T-helper 17 cell (primary cell): Measurements from ENCODE around the gene JAZF1. TPM values are rescaled to one million over a fixed set of nuclear protein-coding genes. Genes with fewer than 3 reads are reported as not detected.
A peak's percentile ranks its signal among the peaks of the same experiment; 100 is the strongest.

Experiments used
- ATAC-seq: fragments of 150-1000 bp; cut with Tn5 transposase; 2 replicates; pipeline ENCODE4 v1.10.0; 2021; ENCODE audit warnings: mild to moderate bottlenecking, moderate library complexity
- DNase-seq, 3 donors: peaks; one replicate each; pipeline versions ENCODE4 v3.0.0 to v3.0.0-alpha.2; 2020 to 2021
- H3K9me3 ChIP-seq: one replicate; pipeline ENCODE4 v1.7.0; 2013; ENCODE audit warnings: low read length, mild to moderate bottlenecking; ENCODE audit not compliant: control insufficient read depth, poor library complexity, severe bottlenecking
- H3K27ac Mint-ChIP-seq: one replicate; pipeline ENCODE4 v1.8.0; 2022; ENCODE audit warnings: mild to moderate bottlenecking, moderate library complexity, mixed read lengths
- H3K27me3 Mint-ChIP-seq: one replicate; pipeline ENCODE4 v1.8.0; 2022; ENCODE audit warnings: mixed read lengths
- H3K36me3 Mint-ChIP-seq: one replicate; pipeline ENCODE4 v1.8.0; 2022; ENCODE audit warnings: low read depth, mixed read lengths
- H3K4me1 Mint-ChIP-seq: one replicate; pipeline ENCODE4 v1.8.0; 2022; ENCODE audit warnings: mild to moderate bottlenecking, mixed read lengths
- H3K4me3 Mint-ChIP-seq: one replicate; pipeline ENCODE4 v1.8.0; 2022; ENCODE audit warnings: mild to moderate bottlenecking, moderate library complexity, mixed read lengths
- total RNA-seq, 4 donors: library from RNA in 2 of 4; stranded (reverse) in 2 of 4; gene quantifications; one replicate each; pipeline ENCODE4 v1.2.3 and lab custom pipeline; 2022 to 2026

Gene JAZF1
- total RNA-seq, 2 donors from 2014 or later = 12.4 to 13.4 TPM

DNA sequence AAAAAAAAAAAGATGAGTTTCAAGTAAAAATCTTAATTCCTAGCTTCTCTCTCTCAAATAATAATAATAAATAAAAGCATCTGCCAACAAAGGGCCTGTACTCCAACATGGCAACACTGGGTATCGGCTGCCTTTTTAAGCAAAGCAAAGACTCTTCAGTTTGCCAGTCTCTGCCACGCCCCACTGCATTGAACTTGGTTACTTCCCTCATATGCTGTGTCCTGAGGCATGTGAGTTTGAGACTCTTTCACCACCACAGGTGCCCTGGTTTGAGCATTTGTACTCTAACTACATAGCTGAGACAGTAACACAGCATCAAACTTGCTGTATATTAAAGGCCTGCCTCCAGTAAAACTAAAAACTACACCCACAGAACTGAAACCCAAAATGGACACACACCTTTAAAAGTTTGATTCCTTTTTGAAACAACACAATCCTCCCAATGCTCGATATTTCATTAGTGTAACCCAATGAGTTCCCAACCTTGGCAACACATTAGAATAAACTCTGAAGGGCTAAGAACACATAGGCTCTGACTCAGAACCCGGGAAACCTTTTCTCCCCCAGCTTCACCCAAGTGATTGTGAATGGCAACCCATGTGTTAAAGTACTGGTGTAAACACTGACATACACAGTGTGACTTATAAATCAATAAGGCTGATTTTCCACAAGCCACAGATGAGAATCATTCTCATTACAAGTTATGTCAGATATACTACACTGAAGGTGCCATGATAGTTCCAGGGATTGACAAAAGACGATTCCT, 12.0 kb downstream of the JAZF1 start:
- Mint-ChIP-seq H3K36me3 (peaks cover 2% of the 10 kb centered on the region), H3K27me3 (no peaks in the 10 kb centered on the region), H3K4me1 (peaks cover 17% of the 10 kb centered on the region), H3K27ac (no peak overlapping the region), H3K4me3 (no peak overlapping the region)
- no peaks in the 10 kb centered on the region for H3K9me3 ChIP-seq
- no peak for DNase-seq
- peak; percentile 60 for ATAC-seq

DNA sequence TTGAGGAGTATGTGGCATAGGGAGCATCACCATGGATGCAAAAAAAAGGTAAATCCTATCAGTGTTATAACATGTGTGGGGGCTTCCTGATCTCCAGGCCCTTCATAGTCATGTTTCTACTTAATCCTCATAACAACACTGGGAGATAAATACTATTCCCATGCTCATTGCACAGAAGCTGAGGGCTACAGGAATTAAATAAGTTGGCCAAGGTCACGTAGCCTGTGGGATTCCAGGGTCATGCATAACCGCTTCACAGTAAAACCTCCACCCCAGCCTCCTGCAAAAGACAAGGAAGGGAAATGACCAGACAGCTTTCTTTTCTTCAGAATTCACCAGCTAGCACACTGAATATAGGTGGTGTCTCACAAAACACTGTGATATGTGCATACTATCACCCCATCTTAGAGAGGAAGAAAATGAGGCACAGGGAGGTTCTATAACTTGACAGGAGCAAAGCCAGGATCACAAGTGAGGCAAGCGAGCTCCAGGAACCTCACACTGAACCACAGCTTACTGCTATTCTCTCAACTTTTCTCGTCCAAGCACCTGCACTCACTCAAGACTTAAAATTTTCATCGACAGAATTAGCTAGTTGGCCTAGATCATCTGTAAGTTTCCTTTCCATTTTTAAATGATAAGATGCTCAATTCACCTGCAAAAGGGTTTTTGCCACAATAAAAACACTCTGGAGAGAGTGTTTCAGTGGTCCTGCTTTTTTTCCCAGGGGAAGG, 13.4 kb downstream of the JAZF1 start:
- Mint-ChIP-seq H3K4me3 (no peak overlapping the region), H3K27ac (no peak overlapping the region), H3K4me1 (peaks cover 13% of the 10 kb centered on the region), H3K36me3 (peaks cover 2% of the 10 kb centered on the region), H3K27me3 (no peaks in the 10 kb centered on the region)
- no peak for DNase-seq
- no peak for ATAC-seq
- H3K9me3 ChIP-seq = no peaks in the 10 kb centered on the region

DNA sequence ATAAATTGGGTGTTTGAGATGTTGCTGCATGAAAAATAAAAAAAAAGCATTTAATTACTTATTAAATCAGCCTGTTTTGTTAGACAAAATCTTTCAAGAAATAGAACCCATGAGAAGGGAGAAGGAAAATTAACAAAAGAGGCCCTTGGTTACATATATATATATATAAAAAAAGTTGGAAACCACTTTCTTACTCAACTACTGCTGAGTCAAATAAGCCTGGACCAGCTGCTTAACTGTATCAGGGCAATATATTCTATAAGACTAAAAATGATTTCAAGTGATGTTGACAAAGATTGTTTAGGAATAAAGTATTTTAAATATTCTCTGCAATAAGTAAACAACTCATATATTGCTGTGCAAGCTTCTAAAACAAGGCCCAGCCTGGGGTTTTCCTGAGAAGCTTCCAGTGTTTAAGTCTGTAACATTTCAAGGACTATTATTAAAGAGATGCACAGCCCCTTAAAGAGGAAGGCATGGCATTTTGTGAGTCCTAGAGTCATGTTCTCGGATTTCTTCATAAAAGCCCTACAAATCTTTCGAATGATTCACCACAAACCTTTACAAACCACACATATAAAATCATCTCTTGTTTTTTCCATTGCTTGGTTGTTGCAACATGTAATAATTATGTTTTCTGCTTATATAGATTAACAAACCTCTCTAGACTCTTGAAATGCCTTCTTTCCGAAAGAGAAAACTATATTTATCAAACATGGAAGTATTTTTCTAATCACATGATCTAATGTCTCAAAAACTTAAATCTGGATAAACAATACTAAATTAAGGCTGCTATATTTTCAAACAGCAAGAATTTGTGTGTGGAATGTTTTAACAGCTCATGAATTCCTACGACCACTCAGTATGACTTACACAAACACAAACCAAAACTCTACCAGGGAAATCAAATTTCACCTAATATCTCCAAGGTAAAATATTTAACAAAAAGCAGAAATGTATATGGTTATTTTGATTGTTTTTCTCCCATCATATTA, 14.3 kb downstream of the JAZF1 start:
- Mint-ChIP-seq H3K36me3 (peaks cover 2% of the 10 kb centered on the region), H3K27ac (no peak overlapping the region), H3K4me3 (no peak overlapping the region), H3K4me1 (peaks cover 10% of the 10 kb centered on the region), H3K27me3 (no peaks in the 10 kb centered on the region)
- DNase-seq = no peak
- no peak for ATAC-seq
- H3K9me3 ChIP-seq = no peaks in the 10 kb centered on the region

DNA sequence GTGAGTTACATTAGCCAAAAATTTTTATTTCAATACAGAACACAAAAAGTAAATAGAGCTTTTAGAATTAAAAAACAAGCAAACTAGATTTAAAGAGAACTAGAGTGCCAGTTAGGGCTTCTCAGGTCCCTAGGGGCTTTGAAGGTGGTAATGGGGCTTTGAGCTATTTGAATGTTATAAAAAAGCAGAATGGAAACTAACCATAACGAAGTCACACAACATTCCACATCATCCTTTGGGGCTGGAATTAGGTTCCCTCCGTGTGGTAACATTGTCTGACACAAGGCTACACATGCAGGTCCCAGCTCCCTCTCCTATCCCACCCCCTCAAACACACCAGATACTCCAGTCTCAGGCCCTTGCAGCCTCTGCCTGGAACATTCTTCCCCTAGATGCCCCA, 15.3 kb downstream of the JAZF1 start:
- no peaks in the 10 kb centered on the region for H3K9me3 ChIP-seq
- Mint-ChIP-seq H3K36me3 (no peaks in the 10 kb centered on the region), H3K4me1 (peaks cover 6% of the 10 kb centered on the region), H3K4me3 (no peak overlapping the region), H3K27me3 (no peaks in the 10 kb centered on the region), H3K27ac (no peak overlapping the region)
- ATAC-seq (no peak), DNase-seq (no peak)

DNA sequence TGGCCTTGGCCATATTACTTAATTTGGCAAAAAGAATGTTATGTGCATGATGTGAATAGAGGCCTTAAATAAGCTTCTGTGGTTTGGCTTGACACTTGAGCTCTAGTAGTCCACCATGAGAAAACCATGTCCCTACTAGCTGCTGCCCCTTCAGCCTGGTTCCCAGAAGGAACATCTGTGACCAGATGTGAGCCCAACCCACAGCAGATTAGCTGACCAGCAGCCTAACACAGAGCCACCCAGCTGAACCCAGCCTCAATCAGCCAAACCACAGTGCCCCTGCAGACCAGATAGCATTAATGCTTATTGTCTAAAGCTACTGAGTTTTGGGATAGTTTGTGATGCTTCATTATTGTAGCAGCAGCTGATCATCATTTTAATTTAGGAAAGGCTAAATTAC, 16.6 kb downstream of the JAZF1 start:
- no peak overlapping the region for H3K4me3 Mint-ChIP-seq
- no peak for DNase-seq

DNA sequence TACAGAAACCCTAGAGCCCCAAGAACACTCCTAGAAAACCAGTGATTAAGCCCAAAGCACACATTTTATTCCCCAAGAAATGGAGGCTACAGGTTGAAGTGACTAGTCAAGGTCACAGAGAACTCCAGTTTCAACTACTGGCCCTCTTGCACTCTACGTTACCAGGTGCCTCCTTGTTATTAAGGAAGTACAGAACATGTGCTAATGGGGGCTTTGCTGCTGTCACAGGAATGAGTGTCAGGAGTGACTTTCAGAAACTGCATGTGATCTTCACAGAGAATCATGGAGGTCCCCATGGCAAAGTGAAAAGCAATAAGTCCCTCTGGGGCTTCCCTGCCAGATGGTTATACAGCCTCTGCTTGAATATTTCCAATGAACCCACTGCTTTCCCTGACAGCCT, 19.3 kb downstream of the JAZF1 start:
- H3K4me3 Mint-ChIP-seq = no peak overlapping the region
- peaks cover 3% of the 10 kb centered on the region for H3K36me3 Mint-ChIP-seq
- H3K4me1 Mint-ChIP-seq = peaks cover 19% of the 10 kb centered on the region
- no peak overlapping the region for H3K27ac Mint-ChIP-seq
- no peak for DNase-seq
- no peak for ATAC-seq
- no peaks in the 10 kb centered on the region for H3K9me3 ChIP-seq
- H3K27me3 Mint-ChIP-seq = no peaks in the 10 kb centered on the region

More for the DNA sequence above, 16.6 kb downstream of the JAZF1 start:
- H3K27me3 Mint-ChIP-seq = no peaks in the 10 kb centered on the region
- H3K9me3 ChIP-seq = no peaks in the 10 kb centered on the region
- peaks cover under 1% of the 10 kb centered on the region for H3K36me3 Mint-ChIP-seq
- peaks cover 10% of the 10 kb centered on the region for H3K4me1 Mint-ChIP-seq
- H3K27ac Mint-ChIP-seq = no peak overlapping the region
- ATAC-seq = no peak

DNA sequence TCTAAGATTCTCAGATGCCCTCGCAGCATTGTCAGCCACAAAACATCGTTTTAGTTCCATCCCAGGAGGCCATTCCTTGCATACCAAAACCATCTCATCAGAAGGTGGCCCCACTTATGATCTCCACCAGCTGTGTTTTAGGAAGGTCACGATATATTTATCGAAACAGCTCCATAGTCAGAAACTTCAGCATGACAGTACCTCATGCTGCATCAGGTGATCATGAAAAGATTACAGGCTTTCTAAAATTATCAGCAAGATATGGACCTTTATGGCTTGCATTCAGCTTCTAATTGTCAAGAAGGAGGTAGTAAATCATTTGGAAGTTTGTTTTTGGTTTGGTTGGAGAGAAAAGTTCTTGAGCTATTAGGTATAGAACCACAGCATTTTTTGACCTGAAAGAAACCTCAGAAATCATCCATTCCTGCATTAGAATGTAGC, 20.0 kb downstream of the JAZF1 start:
- H3K9me3 ChIP-seq = no peaks in the 10 kb centered on the region
- Mint-ChIP-seq H3K36me3 (peaks cover 3% of the 10 kb centered on the region), H3K4me1 (peaks cover 27% of the 10 kb centered on the region), H3K27ac (no peak overlapping the region), H3K27me3 (no peaks in the 10 kb centered on the region), H3K4me3 (no peak overlapping the region)
- DNase-seq (no peak), ATAC-seq (no peak)

DNA sequence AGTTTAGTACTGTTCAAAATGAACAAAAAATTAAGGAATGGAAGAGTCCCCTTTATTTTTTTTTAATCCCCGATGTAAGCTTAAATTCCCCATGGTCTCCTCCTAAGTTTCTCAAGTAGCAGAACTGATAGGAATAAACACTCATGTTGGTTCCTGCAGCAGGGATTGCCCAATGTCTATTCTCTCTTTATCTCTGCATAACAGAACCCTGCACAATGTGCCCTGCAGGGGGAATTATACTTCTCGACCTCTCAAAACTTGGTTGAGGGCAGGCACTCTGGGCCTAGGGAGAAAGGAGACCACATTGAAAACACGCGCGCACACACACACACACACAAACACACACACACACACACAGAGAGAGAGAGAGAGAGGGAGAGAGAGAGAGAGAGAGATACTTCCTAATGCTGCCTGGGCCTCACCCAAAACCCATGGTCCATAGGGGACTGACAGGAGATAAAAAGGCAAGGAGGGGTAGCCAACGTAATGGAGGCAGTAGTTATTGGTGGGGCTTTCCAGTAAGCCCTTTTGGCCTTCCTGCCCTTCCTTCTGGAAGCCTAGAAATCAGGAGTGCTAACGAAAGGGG, 22.7 kb downstream of the JAZF1 start:
- no peaks in the 10 kb centered on the region for H3K9me3 ChIP-seq
- no peak overlapping the region for H3K4me3 Mint-ChIP-seq
- DNase-seq = no peak
- H3K27ac Mint-ChIP-seq = no peak overlapping the region
- peaks cover 3% of the 10 kb centered on the region for H3K36me3 Mint-ChIP-seq
- H3K27me3 Mint-ChIP-seq = no peaks in the 10 kb centered on the region
- no peak for ATAC-seq
- H3K4me1 Mint-ChIP-seq = peaks cover 45% of the 10 kb centered on the region

DNA sequence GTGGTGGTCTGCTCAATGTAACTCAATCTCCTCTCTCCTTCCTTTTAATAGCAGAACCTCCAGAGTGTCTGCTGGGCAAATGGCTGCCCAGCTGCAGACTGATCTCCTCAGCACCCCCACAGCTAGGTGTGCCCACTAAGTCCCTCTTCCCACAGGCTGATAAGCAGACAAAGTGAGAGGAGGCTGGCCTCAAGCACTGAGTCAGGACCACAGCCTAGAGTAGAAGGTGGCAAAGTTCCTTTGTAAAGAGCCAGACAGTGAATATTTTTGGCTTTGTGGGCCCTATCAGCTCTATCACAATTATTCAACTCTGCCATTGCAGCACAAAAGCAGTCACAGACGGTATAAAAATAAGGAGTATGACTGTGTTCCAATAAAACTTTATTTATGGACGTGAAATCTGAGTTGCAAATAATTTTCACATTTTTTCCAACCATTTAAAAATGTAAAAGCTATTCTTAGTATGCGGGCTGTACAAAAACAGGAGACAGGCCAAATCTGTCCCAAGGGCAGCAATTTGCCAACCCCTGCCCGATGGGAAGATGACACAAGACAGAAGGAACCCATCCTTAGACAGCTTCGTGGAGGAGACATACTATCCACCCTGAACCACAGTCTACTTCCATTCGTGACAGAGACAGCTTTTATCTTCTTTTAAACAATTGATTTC, 23.4 kb downstream of the JAZF1 start:
- peak overlapping the region; percentile 49 for H3K27ac Mint-ChIP-seq

DNA sequence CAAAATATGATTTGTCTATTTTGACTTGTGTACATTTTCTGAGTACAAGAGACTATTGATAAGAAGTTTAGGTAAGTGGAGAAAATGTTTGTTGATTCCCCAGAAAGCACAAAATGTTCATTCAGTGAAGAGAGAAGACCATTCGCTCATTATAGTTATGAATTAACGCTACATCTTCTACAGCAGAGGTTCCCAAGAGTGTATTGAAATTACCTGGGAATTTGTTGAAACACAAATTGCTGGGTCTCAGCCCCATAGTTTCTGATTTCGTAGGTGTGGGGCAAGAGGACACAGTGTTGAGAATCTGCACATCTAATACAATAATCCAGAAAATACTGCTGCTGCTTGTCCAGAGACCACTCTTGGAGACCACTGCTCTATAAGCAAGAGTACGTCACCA, 24.2 kb downstream of the JAZF1 start:
- Mint-ChIP-seq H3K4me3 (no peak overlapping the region), H3K27me3 (no peaks in the 10 kb centered on the region), H3K27ac (peak overlapping the region; percentile 49), H3K36me3 (peaks cover 3% of the 10 kb centered on the region), H3K4me1 (peaks cover 55% of the 10 kb centered on the region)
- ATAC-seq (no peak), DNase-seq (no peak)
- no peaks in the 10 kb centered on the region for H3K9me3 ChIP-seq

More for the DNA sequence above, 23.4 kb downstream of the JAZF1 start:
- Mint-ChIP-seq H3K27me3 (no peaks in the 10 kb centered on the region), H3K4me1 (peaks cover 51% of the 10 kb centered on the region), H3K4me3 (no peak overlapping the region), H3K36me3 (peaks cover 3% of the 10 kb centered on the region)
- DNase-seq = no peak
- no peak for ATAC-seq
- H3K9me3 ChIP-seq = no peaks in the 10 kb centered on the region

DNA sequence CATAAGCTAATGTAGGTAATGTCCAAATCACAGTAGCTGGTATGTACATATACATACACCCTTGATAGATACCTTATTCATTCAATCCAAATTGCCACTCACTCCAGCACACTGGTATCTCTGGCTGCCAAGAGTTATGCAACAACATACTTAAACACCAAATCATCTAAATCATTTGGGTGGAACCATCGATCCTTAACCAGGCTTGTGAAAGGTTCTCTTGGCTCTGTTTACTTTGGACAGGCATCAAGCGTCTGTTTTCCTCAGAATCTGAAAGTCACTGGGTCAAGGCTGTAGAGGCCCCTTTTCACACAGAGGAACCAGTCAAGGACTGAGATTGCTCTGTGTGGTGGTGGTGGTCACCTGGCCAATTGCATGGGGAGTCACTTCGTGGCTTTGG, 24.6 kb downstream of the JAZF1 start:
- ATAC-seq = no peak
- no peak overlapping the region for H3K27ac Mint-ChIP-seq
- DNase-seq = no peak
- no peaks in the 10 kb centered on the region for H3K27me3 Mint-ChIP-seq
- peaks cover 3% of the 10 kb centered on the region for H3K36me3 Mint-ChIP-seq
- H3K4me3 Mint-ChIP-seq = no peak overlapping the region
- H3K4me1 Mint-ChIP-seq = peaks cover 55% of the 10 kb centered on the region
- no peaks in the 10 kb centered on the region for H3K9me3 ChIP-seq

DNA sequence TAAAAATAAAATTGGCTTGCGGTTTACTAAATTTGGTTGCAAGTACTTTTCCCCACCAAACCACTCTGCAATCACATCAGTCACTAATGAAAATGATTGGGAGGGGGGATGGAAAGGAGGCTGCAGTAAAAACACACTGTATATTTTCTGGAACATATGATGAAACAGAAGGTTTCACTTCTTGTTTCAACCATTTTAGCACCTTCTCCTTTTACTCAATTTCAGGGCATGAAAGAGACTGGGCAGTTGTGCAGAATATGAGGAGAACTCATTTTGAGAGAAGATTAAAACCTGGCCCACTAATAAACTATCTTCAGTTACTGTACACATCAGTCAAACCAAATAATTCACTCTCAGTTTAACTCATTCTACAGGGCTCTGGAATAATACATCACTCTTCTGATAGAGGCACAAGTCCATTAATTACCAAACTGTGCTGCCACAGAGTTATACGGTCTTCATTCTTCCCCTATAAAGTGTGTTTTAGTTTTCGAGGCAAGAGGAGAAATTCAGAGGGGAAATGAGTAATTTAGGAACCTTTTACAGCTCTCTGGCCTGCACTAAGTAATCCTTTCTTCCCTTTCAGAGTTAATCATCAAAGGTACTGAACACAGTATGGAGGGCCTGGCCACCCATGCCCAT, 25.5 kb downstream of the JAZF1 start:
- peak overlapping the region; percentile 56 for H3K27ac Mint-ChIP-seq
- H3K4me3 Mint-ChIP-seq = no peak overlapping the region
- H3K36me3 Mint-ChIP-seq = peaks cover 3% of the 10 kb centered on the region
- peaks cover 55% of the 10 kb centered on the region for H3K4me1 Mint-ChIP-seq
- H3K9me3 ChIP-seq = no peaks in the 10 kb centered on the region
- DNase-seq (no peak), ATAC-seq (peak; percentile 25)
- H3K27me3 Mint-ChIP-seq = no peaks in the 10 kb centered on the region
